ENCODE data around the gene DPCD. TPM values are rescaled to one million over a fixed set of nuclear protein-coding genes. Genes with fewer than 3 reads are reported as not detected.
"Not testable (repeated sequence)": the region's sequence is repeated elsewhere in the genome, so short reads cannot be mapped to it uniquely, and the experiment has no call there.

DPCD gene
- total and polyA plus RNA-seq, 9 donors: 12.9 to 48.3 (median 19.8) TPM

GRCh38 chr10:101588879-101589278 lies 758 bp downstream of the DPCD start:
- H3K9me3 ChIP-seq: no peaks in the 10 kb centered on the region
- H3K4me3 ChIP-seq: peak overlapping the region; percentile 56
- H3K36me3 ChIP-seq: no peaks in the 10 kb centered on the region
- H3K4me1 ChIP-seq (ENCODE audit: insufficient read depth): peaks cover 15% of the 10 kb centered on the region
- intact Hi-C loops (cut with DNase I): no loop called here
- H3K27ac ChIP-seq: no peak overlapping the region
- no peaks in the 10 kb centered on the region for H3K27me3 ChIP-seq
- WGBS, 3 donors: 36 to 50% (median 39%) methylated on average over 5 of the region's 5 CpGs
- DNase-seq: no peak
- no peak for TF ChIP-seq CTCF (IDR thresholded peaks at IDR 0.05)
- TF ChIP-seq POLR2A (IDR thresholded peaks at IDR 0.05): no peak
- TF ChIP-seq EP300 (IDR thresholded peaks at IDR 0.05): no peak

- H3K9me3 ChIP-seq; DNase-seq; H3K27me3 ChIP-seq; H3K4me3 ChIP-seq; H3K27ac ChIP-seq; intact Hi-C loops (cut with DNase I); H3K36me3 ChIP-seq; H3K4me1 ChIP-seq (ENCODE audit: insufficient read depth): not testable (repeated sequence)
- WGBS, 3 donors: 68 to 100% (median 74%) methylated on average over 2 of the region's 2 CpGs
These were observed 5.2 kb downstream of the DPCD start for GRCh38 chr10:101593331-101593730.

GRCh38 chr10:101595591-101596433 lies 7.7 kb downstream of the DPCD start:
- Histone ChIP-seq H3K4me1 (ENCODE audit: insufficient read depth) (no peaks in the 10 kb centered on the region), H3K36me3 (no peaks in the 10 kb centered on the region), H3K4me3 (no peak overlapping the region), H3K27me3 (no peaks in the 10 kb centered on the region), H3K27ac (no peak overlapping the region), H3K9me3 (no peaks in the 10 kb centered on the region)
- TF ChIP-seq POLR2A (IDR thresholded peaks at IDR 0.05): no peak
- TF ChIP-seq CTCF (IDR thresholded peaks at IDR 0.05): no peak
- no peak for TF ChIP-seq EP300 (IDR thresholded peaks at IDR 0.05)
- intact Hi-C loops (cut with DNase I): no loop called here
- no peak for DNase-seq
- 63 to 71% (median 69%) methylated on average over 13 of the region's 13 CpGs for WGBS, 3 donors

- Histone ChIP-seq H3K9me3 (no peaks in the 10 kb centered on the region), H3K4me3 (no peak overlapping the region), H3K4me1 (ENCODE audit: insufficient read depth) (no peaks in the 10 kb centered on the region), H3K27ac (no peak overlapping the region), H3K27me3 (no peaks in the 10 kb centered on the region), H3K36me3 (no peaks in the 10 kb centered on the region)
- 72 to 74% (median 73%) methylated on average over 14 of the region's 14 CpGs for WGBS, 3 donors
- intact Hi-C loops (cut with DNase I): no loop called here
- no peak for TF ChIP-seq POLR2A (IDR thresholded peaks at IDR 0.05)
- TF ChIP-seq EP300 (IDR thresholded peaks at IDR 0.05): no peak
- TF ChIP-seq CTCF (IDR thresholded peaks at IDR 0.05): no peak
- no peak for DNase-seq
These were observed 9.2 kb downstream of the DPCD start for GRCh38 chr10:101597091-101597900.

Data from ovary (tissue), 9 donors.